ENCODE data around the gene NAMPT.

The NAMPT gene

DNA sequence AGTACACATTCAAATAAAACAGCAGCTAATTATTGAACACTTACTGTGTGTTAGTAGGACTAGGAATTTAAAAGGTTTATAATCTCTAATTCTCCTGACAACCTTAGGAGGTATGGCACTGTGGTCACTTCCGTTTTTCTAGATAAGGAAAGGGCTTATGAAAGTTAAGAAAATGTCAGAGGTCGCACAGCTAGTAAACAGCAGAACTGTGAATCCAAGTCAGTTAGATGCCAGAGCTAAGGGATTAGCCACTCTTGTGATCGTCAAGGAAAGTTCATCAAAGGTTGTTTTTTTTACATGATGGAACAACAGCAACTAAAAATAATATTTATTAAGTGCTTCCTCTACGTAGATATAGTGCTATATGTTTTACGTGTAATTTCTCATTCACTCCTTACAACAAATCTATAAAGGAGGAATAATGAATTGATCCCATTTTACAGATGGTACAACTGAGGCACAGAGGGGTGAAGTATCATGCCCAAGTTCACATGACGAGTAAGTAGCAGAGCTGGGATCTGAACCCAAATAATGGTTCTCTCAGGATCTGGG lies 84.9 kb downstream of the NAMPT start:
- Histone ChIP-seq H3K36me3 (ENCODE audit: insufficient read depth, low read depth, low read length) (no peaks in the 10 kb centered on the region), H3K9ac (ENCODE audit: low read depth, low read length) (no peak overlapping the region), H3K27me3 (ENCODE audit: insufficient read depth, low read length) (no peaks in the 10 kb centered on the region), H3K27ac (ENCODE audit: low read length) (no peak overlapping the region), H3K4me1 (ENCODE audit: insufficient read depth, low read length) (no peaks in the 10 kb centered on the region), H3K4me3 (ENCODE audit: low read length) (no peak overlapping the region), H3K9me3 (ENCODE audit: insufficient read depth, low read depth, low read length) (no peaks in the 10 kb centered on the region)

DNA sequence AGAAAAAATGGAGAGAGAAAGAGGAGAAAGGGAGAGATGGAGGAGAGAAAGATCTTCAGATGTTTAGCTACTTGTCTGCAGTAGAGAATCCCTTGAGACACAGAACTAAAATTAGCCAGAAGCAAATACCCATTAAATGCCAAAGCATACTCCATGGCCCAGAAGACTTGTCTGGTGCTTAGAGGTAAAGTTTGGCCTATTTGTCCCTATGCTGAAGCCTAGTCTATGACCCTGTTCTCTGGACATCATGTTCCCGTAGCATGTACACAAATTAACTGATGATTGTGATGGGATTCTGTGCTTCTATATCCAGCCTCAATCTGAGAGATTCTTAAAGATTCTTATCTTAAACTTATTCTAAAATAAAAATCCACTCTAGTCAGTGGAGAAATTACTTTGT lies 85.8 kb downstream of the NAMPT start:
- Histone ChIP-seq H3K4me1 (ENCODE audit: insufficient read depth, low read length) (no peaks in the 10 kb centered on the region), H3K36me3 (ENCODE audit: insufficient read depth, low read depth, low read length) (no peaks in the 10 kb centered on the region), H3K27ac (ENCODE audit: low read length) (no peak overlapping the region), H3K9ac (ENCODE audit: low read depth, low read length) (no peak overlapping the region), H3K4me3 (ENCODE audit: low read length) (no peak overlapping the region), H3K27me3 (ENCODE audit: insufficient read depth, low read length) (no peaks in the 10 kb centered on the region), H3K9me3 (ENCODE audit: insufficient read depth, low read depth, low read length) (no peaks in the 10 kb centered on the region)

Data from iPS-20b (cell line).